Measurements from ENCODE around the gene NBAS.

DNA sequence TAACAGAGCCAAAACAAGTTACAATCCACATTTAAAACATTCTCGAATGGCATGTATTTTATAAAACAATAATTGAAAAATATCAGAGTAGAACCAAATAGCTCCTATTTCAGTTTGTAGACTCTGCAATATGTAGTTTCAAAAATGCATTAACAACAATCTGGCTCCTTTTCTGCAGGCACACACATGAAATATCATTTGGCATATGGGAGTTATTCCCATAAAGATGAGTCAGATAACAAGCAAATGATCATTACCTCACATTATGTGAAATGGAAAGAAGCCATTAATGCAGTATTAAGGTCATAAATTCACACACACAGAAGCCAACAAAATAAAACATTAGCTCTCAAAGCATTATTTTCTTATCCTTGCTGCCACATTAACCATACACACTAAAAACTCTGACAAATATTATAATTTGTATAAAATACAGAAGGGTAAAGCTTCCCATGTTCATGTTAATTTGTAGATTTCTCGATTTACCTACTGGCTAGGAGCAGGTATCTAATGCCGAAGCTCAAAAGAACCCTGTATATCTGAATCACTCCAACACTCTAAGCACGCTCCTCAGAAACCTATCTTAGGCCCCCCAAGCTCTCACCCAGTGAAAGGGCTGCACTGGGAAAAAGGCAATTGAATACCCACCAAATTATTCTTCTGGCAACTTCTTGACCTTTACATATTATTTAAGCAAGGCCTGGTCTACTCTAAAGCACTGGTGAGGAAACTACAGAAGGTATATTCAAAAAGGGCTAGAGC lies 13.8 kb downstream of the NBAS start:
- no peak for TF ChIP-seq PKNOX1 (IDR thresholded peaks at IDR 0.05)
- TF ChIP-seq CREB1 (IDR thresholded peaks at IDR 0.05; ENCODE audit: low read depth) = no peak
- no peak for TF ChIP-seq BMI1 (IDR thresholded peaks at IDR 0.05; ENCODE audit: borderline replicate concordance)
- no peak for TF ChIP-seq JUNB (IDR thresholded peaks at IDR 0.05)

Data from GM12878 (cell line).